Upper lobe of left lung (tissue), 6 donors: ENCODE data around the gene GRIN2D. TPM values are rescaled to one million over a fixed set of nuclear protein-coding genes. Genes with fewer than 3 reads are reported as not detected.

Experiments
- ATAC-seq, 2 donors: fragments of 200-7000 bp; cut with Tn5 transposase; one replicate each; pipeline ENCODE4 v1.9.1; 2022; ENCODE audit warnings: mild to moderate bottlenecking in 2 of 2, moderate library complexity in 2 of 2; ENCODE audit not compliant: low FRiP score in 2 of 2
- DNase-seq, 2 donors: peaks; one replicate each; pipeline ENCODE4 v3.0.0-alpha.2; 2019 to 2020
- H3K27ac ChIP-seq, 4 donors: fragments of 200-600 bp; sonication (generic); one replicate each; pipeline ENCODE4 v1.5.1; 2016 to 2019
- H3K27me3 ChIP-seq, 4 donors: fragments of 200-600 bp; sonication (generic); one replicate each; pipeline ENCODE4 v1.5.1; 2017 to 2019
- H3K36me3 ChIP-seq, 4 donors: fragments of 200-600 bp; sonication (generic); one replicate each; pipeline ENCODE4 v1.5.1; 2016 to 2019
- H3K4me1 ChIP-seq, 4 donors: fragments of 200-600 bp; sonication (generic); one replicate each; pipeline ENCODE4 v1.5.1; 2018 to 2019
- H3K4me3 ChIP-seq, 4 donors: fragments of 200-600 bp; sonication (generic); one replicate each; pipeline ENCODE4 v1.5.1; 2017 to 2019; ENCODE audit warnings: mild to moderate bottlenecking in 2 of 4, moderate library complexity in 1 of 4
- H3K9me3 ChIP-seq, 4 donors: fragments of 200-600 bp; sonication (generic); one replicate each; pipeline ENCODE4 v1.5.1; 2018 to 2019
- EP300 ChIP-seq, 4 donors: sonication (generic); formaldehyde crosslinking; IDR thresholded peaks; one replicate each; pipeline ENCODE4 v1.5.1; 2017; ENCODE audit warnings: antibody characterized with exemption in 4 of 4, control low read depth in 2 of 4
- POLR2A ChIP-seq, 4 donors: fragments of 450-650 bp; IDR thresholded peaks; one replicate each; pipeline ENCODE4 v1.5.1; 2016 to 2017; ENCODE audit warnings: antibody characterized with exemption in 4 of 4, mild to moderate bottlenecking in 2 of 4
- POLR2AphosphoS5 ChIP-seq, 2 donors: sonication (generic); formaldehyde crosslinking; IDR thresholded peaks; one replicate each; pipeline ENCODE4 v1.5.1; 2017; ENCODE audit warnings: antibody characterized with exemption in 2 of 2
- WGBS, 2 donors: methylation state at CpG; one replicate each; pipeline ENCODE4 v1.1.5; 2017 to 2018; 5-methylcytosine and 5-hydroxymethylcytosine counted together
- total RNA-seq, 6 donors: library from RNA; depleted of rRNA in 4 of 6; stranded (reverse); fragments of >200 nt in 4 of 6; gene quantifications; one replicate each; pipeline versions ENCODE4 v1.1.0 to v1.2.1, GENCODE V29; 2016 to 2021
- TF ChIP-seq, protein P1 (sequence below), 6 experiments: fragments of 450-650 bp in 4 of 6; fragments of 200-600 bp in 2 of 6; sonication (generic) in 2 of 6; IDR thresholded peaks; one replicate each; pipeline ENCODE4 v1.5.1; 2016 to 2019; ENCODE audit warnings: antibody characterized with exemption in 6 of 6
- donor health status: DM: no; HTN: no; CAD: no; lungs with moderate emphysema.
- donor health status: DM: no; HTN: yes; CAD: no; lungs with severe emphysema.

GRIN2D gene
- total RNA-seq, 6 donors from 2014 or later = 0.15 to 1.4 (median 0.57) TPM

DNA sequence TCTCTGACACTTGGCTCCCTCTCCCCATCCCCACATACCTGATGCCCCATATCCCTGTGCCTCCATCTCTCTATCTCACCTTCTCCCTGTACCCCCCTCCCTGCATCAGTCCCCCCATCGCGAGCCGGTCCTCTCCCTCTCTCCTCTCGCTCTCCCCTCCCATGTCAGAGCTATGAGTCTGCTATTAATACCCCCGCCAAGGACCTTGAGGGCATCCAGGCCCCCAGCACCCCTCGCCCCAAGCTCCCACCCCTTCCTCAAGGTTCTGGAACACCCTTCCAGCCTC is 1.6 kb downstream of the GRIN2D start:
- Histone ChIP-seq H3K9me3 (no peaks in the 10 kb centered on the region), H3K4me1 (peaks cover 25 to 44% (median 32%) of the 10 kb centered on the region in 4 donors), H3K36me3 (no peaks in the 10 kb centered on the region), H3K27me3 (peaks cover 3 to 53% (median 35%) of the 10 kb centered on the region in 4 donors), H3K27ac (no peak overlapping the region), H3K4me3 (no peak overlapping the region)
- TF ChIP-seq POLR2AphosphoS5 (IDR thresholded peaks at IDR 0.05) = no peak
- no peak for TF ChIP-seq POLR2A (IDR thresholded peaks at IDR 0.05)
- TF ChIP-seq, protein P1, sequence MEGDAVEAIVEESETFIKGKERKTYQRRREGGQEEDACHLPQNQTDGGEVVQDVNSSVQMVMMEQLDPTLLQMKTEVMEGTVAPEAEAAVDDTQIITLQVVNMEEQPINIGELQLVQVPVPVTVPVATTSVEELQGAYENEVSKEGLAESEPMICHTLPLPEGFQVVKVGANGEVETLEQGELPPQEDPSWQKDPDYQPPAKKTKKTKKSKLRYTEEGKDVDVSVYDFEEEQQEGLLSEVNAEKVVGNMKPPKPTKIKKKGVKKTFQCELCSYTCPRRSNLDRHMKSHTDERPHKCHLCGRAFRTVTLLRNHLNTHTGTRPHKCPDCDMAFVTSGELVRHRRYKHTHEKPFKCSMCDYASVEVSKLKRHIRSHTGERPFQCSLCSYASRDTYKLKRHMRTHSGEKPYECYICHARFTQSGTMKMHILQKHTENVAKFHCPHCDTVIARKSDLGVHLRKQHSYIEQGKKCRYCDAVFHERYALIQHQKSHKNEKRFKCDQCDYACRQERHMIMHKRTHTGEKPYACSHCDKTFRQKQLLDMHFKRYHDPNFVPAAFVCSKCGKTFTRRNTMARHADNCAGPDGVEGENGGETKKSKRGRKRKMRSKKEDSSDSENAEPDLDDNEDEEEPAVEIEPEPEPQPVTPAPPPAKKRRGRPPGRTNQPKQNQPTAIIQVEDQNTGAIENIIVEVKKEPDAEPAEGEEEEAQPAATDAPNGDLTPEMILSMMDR (IDR thresholded peaks at IDR 0.05) = no peak
- TF ChIP-seq EP300 (IDR thresholded peaks at IDR 0.05) = no peak
- ATAC-seq (no peak), DNase-seq (no peak)
- WGBS, 2 donors = 15 to 20% methylated on average over 6 of the region's 6 CpGs

DNA sequence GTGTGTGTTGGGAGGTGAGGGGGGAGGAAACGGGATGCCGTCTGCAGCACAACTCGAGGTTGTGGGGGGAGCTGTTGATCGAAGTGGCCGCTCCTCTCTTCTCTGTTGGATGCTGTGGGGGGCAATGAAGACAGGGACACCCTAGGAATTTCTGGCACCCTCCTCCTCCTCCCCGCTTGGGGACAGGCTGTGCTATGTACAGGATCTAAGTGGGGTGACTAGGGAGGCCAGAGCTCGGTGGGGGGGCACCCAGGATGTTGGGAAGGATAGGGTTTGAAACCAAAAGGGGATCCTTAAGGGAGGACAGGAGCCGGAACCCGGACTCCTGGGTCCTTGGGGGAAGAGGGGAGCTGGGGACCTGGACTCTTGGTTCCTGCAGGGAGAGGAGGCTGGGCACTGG is 2.0 kb downstream of the GRIN2D start:
- TF ChIP-seq EP300 (IDR thresholded peaks at IDR 0.05) (no peak), POLR2A (IDR thresholded peaks at IDR 0.05) (no peak), POLR2AphosphoS5 (IDR thresholded peaks at IDR 0.05) (no peak)
- TF ChIP-seq, protein P1 (IDR thresholded peaks at IDR 0.05) = no peak
- Histone ChIP-seq H3K36me3 (no peaks in the 10 kb centered on the region), H3K9me3 (no peaks in the 10 kb centered on the region), H3K4me3 (no peak overlapping the region), H3K27ac (no peak overlapping the region), H3K27me3 (peaks cover 3 to 53% (median 35%) of the 10 kb centered on the region in 4 donors), H3K4me1 (peaks cover 22 to 40% (median 30%) of the 10 kb centered on the region in 4 donors)
- WGBS, 2 donors = 28 to 29% methylated on average over 8 to 9 of the region's 9 CpGs
- no peak for DNase-seq
- no peak for ATAC-seq

DNA sequence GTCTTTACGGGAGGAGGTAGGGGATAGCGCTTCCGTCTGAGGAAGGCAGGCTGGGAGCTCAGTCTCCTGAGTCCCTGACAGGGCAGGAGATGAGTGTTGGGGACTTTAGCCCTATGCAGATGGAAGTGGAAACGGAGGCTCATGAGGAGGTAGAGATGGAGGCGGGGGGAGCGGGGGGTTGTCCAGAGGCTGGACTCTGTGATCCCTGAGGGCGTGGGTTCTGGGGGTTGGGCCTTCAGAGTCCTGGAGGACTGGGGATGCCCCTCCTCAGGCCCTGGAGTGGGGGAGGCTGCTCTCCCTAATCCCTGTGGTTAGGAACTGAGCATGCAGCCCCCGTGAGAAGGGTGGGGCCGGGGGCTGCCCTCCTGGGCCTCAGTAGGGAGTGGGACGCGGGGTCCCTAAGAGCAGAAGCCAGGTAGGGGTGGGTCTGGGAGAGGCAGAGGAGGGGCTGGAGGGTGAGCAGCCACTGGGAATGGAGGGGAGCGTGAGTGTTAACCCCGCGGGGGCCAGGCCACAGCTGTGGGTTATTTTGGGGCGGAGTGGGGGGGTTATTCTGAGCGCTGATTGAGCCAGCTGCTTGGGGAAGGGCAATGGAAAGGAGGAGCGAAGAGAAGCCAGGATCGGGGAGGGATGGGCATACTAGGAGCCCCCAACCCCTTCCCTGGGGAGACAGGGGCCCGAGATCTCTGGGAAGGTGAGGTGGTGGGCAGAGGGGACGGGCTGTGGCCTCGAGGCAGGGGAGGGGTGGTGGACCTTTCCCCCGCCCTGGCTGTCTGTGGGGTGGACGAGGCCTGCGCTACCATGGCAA is 2.8 kb downstream of the GRIN2D start:
- no peaks in the 10 kb centered on the region for H3K36me3 ChIP-seq
- ATAC-seq (no peak), DNase-seq (no peak)
- no peak overlapping the region for H3K27ac ChIP-seq
- peaks cover 3 to 53% (median 35%) of the 10 kb centered on the region in 4 donors for H3K27me3 ChIP-seq
- WGBS, 2 donors = 58 to 63% methylated on average over 23 to 24 of the region's 24 CpGs
- H3K4me3 ChIP-seq = no peak overlapping the region
- TF ChIP-seq POLR2A (IDR thresholded peaks at IDR 0.05) = no peak
- no peak for TF ChIP-seq EP300 (IDR thresholded peaks at IDR 0.05)
- TF ChIP-seq, protein P1 (IDR thresholded peaks at IDR 0.05) = no peak
- no peak for TF ChIP-seq POLR2AphosphoS5 (IDR thresholded peaks at IDR 0.05)
- H3K9me3 ChIP-seq = no peaks in the 10 kb centered on the region
- H3K4me1 ChIP-seq = peaks cover 22 to 38% (median 30%) of the 10 kb centered on the region in 4 donors

DNA sequence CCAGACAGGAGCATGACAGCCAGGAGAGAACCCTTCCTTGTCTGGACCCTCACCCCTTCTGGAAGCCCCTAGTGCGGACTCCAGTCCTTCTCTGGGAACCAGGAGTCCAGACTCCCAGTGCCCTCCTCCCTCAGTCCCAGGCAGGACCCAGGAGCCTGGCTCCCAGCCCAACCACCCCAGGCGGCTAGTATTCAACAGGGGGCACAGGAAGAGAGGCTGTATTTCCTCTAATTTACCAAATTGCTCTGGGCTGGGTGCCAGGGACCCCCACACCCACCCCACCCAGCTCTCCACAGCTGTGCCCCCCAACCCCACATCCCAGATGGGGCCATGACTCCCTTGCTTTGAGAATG is 3.3 kb downstream of the GRIN2D start:
- ATAC-seq (no peak), DNase-seq (no peak)
- Histone ChIP-seq H3K9me3 (no peaks in the 10 kb centered on the region), H3K4me1 (peaks cover 22 to 34% (median 30%) of the 10 kb centered on the region in 4 donors), H3K27me3 (peaks cover 3 to 53% (median 35%) of the 10 kb centered on the region in 4 donors), H3K36me3 (no peaks in the 10 kb centered on the region), H3K4me3 (no peak overlapping the region), H3K27ac (no peak overlapping the region)
- 56% methylated on average over 2 of the region's 2 CpGs; no CpG with 5 or more reads in 1 of the 2 donors for WGBS, 2 donors
- TF ChIP-seq, protein P1 (IDR thresholded peaks at IDR 0.05) = no peak
- no peak for TF ChIP-seq POLR2AphosphoS5 (IDR thresholded peaks at IDR 0.05)
- no peak for TF ChIP-seq EP300 (IDR thresholded peaks at IDR 0.05)
- no peak for TF ChIP-seq POLR2A (IDR thresholded peaks at IDR 0.05)
